ENCODE measurements around the gene PLG.
"Not testable (repeated sequence)": the region's sequence is repeated elsewhere in the genome, so short reads cannot be mapped to it uniquely, and the experiment has no call there.

The PLG gene

DNA sequence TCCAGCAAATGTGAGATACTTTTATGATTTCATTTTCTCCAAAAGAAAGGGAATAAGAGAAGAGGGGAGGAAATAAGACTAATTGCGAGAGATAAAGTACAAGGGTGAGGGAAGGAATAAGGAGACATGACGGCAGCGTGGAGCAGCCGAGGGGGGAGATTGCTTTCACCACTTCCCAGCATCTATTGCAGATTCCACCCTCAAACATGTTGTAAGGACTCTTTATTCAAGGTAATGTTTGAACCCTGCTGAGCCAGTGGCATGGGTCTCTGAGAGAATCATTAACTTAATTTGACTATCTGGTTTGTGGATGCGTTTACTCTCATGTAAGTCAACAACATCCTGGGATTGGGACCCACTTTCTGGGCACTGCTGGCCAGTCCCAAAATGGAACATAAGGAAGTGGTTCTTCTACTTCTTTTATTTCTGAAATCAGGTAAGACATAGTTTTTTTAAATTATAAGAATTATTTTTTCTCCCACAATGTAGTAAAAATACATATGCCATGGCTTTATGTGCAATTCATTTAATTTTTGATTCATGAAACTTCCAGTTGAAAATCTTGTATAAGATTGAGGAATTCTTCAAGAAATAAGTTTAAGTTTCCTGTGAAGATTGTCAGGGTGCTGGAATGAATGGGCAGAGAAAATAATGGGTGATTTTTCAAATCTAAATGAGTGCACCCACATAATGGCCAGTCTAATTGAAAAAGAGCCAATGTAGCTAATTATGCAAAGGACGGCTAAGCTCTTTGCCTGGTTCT is at the start of gene PLG:
Gene PLG (plus strand): TSS at position 327 of the 763 bp plus-strand sequence. CDS start 61 bp downstream, at position 388.
- not testable (repeated sequence) for DNase-seq (ENCODE audit: low spot score)

DNA sequence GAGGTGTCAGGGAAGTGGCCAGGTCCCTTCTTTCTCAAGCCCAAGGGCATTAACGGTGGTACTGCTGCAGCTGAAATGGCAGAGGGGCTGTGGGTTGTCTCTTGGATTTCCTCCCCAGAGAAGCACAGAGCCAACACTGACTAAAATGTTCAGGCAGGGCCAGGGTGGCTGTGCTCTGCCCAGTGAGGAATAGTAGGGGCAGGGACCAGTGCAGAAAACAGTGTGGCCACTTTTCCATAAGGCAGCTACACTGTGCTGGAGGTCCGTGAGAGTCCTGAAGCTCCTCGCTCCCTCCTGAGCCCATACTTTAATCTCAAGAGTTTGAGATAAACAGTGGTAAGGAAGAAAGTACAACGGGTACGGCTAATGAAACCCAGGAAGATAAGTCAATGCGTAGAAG is 42.5 kb upstream of the PLG start:
- no peak for DNase-seq (ENCODE audit: low spot score)

DNA sequence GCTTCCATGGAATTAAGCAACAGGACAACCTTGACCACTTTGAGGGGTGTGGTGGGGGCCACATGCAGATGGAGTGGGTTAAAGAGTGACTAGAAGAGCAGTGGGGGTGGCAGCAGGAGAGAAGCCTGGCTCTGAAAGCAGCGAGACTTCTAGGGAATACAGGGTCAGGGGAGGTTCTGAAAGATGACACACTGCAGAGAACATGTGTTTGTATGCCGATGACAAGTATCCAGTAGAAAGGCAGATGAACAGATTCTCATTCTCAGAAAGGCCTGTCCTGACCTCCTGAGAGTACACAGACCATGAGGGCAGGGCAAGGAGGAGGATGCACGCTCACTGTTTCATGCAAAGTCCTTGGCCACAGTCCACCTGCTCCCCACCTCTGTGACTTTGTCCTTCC is 40.8 kb upstream of the PLG start:
- DNase-seq (ENCODE audit: low spot score), result no peak

DNA sequence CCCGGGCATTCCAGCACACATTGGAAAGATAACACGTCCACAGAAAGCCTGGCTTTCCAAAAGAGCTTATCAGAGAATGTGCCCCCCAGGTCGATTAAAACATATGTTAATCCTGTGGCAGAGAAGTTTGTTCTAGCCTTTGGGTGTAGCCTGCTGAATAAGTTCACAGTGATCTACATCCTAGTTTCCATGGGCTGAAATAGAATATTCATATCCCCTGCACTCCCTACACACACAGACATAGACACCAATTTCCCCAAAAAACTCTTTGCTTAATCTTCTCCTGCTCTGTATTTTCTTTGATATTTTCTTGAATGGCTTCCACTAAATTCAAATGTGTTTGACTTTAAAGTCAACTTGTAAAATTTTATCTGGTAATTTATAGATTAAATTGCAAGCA is 39.6 kb upstream of the PLG start:
- DNase-seq (ENCODE audit: low spot score), result no peak

DNA sequence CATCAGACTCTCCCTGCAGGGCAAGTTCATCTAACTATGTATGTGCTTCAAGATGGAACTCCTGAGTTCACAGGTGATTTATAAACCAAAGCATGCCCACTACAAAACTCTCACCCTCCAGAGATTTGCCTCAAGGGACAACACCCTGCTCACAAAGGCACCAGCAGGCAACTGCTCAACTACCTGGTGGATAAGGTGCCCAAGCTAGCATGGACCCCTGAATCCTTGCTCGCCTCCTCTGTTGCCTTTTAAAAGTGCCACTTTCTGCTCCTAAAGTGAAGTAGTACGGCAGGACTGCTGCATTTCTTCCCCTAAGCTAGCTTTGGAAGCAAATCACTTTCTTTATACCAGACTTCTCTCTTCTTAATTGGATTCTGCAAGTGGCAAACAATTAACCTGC is 39.2 kb upstream of the PLG start:
- DNase-seq (ENCODE audit: low spot score), result no peak

DNA sequence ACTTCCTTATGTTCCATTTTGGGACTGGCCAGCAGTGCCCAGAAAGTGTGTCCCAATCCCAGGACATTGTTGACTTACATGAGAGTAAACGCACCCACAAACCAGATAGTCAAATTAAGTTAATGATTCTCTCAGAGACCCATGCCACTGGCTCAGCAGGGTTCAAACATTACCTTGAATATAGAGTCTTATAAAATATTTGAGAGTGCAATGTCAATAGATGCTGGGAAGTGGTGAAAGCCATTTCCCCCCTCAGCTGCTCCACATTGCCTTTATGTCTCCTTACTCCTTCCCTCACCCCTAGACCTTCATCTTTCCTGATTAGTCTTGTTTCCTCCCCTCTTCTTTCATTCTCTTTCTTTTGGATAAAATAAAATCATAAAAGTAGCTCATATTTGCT is 37.8 kb upstream of the PLG start, which contains the start of gene LPA:
Gene LPA (minus strand): TSS at position 78 of the 400 bp plus-strand sequence. CDS start 61 bp downstream, at position 17.
- not testable (repeated sequence) for DNase-seq (ENCODE audit: low spot score)

DNA sequence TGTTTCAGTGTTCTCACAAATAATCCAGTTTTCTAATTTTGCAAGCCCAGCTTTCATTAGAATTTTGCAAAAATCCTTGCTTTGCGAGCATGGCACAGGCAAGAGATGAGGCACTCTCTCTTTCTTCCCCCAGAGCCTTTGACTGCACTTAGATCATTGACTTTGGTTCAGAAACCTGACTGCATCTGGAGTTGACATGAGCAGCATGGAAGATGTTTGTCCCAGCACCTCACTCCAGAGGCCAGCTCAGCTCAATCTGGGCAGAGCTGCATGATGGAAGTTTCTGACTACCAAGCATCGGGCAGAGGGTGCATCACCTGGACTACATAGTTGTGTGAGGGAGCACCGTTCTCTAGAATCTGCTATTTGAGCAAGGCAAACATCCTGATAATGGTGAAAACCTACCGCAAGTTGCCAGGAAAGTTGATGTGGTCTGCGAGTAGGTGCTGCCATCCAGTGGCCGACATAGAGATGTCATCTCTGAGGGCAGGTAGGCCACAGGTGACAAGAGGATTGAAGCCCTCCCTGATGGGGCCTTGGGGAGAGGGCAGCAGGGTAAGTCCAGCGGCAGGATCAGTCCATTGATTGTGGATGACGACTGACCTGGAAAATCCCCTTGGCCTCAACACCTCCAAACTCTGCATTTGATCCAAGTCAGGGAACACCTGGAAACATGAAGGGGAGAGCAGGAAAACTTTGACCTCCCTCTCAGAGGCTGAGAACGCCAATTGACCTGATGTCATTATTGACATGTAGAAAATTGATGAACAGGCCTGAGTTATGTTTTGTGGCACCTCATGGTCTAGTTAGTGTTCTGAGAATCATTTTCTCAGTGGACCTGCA is 34.2 kb upstream of the PLG start:
- DNase-seq (ENCODE audit: low spot score), result no peak

DNA sequence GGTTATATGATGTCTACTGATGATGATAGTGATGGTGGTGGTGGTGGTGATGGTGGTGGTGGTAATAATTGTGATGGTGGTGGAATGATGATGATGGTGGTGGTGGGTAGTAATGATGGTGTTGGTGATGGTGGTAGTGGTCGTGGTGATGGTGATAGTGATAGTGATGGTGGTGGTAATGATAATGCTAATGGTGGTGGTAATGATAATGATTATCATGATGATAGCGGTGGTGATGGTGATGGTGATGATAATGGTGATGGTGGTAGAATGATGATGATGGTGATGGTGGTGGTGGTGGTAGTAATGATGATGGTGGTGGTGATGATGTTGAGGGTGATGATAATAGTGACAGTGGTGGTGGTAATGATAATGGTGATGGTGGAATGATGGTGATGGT is 33.5 kb upstream of the PLG start:
- no peak for DNase-seq (ENCODE audit: low spot score)

DNA sequence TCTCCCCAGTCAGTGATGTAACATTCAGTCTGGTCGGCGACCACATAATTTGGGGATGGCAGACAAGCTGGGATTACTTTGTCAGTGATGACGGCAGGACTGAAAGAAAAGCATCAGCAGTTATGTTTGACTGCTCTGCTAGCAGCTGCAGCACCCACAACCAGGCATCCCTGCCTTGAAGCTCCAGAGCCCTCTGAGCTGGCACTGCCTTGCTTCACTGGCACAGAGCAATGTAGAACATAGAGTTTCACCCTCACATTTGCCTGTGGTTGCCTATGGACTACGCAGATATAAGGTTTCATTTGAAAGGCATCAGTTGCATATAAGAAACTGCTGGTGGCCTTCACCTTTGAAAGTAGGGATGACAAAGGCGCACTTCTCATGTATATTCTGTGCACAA is 25.6 kb upstream of the PLG start:
- DNase-seq (ENCODE audit: low spot score), result not testable (repeated sequence)

DNA sequence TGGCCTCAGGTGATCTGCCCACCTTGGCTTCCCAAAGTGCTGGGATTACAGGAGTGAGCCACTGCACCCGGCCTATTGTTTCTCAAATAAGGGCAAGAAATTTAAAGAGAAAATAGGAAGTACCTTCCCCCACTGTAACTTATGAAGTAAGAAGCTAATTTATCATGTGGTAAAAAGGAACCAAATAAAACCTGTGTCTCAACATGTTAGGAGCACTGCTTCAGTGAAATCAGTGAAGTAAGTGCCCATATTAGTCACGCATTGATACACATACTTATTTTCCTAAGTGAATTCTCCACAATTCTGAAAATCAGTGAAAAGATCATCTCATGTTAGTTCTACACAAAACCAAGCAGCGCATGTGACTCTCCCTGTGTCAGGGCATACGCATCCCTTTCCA is 23.8 kb upstream of the PLG start:
- DNase-seq (ENCODE audit: low spot score), result no peak

DNA sequence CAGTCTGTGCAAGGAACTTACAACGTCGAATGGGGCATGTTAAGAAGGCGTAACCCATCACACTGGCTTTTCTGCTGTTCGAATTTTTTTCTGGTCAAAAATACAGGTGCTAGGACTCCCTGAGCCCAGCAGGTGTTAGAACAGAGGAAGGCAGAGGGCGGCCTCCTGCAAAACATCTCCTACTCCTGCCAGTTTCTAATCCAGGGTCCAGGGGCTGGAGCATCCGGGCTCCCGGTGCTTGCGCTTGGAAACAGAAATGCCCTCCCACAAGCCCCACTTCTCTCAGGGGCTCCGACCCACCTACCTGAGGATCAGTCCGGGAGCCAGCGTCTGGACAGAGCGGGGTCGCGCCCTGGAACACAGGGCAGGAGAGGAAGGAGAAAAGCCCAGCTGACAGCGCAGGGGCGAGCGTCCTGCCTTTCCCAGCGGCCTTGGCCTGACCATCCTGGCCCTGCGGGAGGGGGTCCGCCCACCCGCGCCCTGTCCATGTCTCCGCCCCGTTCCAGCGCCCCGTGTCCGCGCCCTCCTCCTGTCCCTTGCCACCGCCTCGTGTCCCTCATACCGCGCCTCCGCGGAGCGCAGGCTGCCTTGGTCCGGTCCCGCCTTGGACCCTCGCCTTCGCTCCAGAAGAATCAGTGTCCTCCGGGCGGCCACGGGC is 23.2 kb upstream of the PLG start:
- no peak for DNase-seq (ENCODE audit: low spot score)

DNA sequence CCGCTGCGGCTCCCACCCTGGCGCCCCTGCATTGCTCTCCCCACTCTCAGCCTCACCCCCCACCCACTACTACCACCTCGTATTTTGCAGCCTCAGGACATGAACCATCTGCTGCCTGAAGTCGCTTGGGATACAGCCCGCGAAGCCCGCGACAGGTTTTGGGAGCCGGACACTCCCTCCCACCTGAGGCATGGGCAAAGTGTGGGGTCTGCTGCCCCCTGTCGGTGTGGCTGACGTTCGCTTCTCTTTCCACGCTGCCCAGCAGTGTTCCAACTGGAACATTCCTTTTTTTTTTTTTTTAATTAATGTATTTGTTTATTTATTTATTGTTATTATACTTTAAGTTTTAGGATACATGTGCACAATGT is 22.7 kb upstream of the PLG start:
- no peak for DNase-seq (ENCODE audit: low spot score)

DNA sequence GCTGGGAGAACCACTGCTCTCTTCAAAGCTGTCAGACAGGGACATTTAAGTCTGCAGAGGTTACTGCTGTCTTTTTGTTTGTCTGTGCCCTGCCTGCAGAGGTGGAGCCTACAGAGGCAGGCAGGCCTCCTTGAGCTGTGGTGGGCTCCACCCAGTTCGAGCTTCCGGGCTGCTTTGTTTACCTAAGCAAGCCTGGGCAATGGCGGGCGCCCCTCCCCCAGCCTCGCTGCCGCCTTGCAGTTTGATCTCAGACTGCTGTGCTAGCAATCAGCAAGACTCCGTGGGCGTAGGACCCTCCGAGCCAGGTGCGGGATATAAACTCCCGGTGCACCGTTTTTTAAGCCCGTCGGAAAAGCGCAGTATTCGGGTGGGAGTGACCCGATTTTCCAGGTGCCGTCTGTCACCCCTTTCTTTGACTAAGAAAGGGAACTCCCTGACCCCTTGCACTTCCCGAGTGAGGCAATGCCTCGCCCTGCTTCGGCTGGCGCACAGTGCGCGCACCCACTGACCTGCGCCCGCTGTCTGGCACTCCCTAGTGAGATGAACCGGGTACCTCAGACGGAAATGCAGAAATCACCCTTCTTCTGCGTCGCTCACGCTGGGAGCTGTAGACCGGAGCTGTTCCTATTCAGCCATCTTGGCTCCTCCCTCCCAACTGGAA is 16.8 kb upstream of the PLG start:
- DNase-seq (ENCODE audit: low spot score), result not testable (repeated sequence)

DNA sequence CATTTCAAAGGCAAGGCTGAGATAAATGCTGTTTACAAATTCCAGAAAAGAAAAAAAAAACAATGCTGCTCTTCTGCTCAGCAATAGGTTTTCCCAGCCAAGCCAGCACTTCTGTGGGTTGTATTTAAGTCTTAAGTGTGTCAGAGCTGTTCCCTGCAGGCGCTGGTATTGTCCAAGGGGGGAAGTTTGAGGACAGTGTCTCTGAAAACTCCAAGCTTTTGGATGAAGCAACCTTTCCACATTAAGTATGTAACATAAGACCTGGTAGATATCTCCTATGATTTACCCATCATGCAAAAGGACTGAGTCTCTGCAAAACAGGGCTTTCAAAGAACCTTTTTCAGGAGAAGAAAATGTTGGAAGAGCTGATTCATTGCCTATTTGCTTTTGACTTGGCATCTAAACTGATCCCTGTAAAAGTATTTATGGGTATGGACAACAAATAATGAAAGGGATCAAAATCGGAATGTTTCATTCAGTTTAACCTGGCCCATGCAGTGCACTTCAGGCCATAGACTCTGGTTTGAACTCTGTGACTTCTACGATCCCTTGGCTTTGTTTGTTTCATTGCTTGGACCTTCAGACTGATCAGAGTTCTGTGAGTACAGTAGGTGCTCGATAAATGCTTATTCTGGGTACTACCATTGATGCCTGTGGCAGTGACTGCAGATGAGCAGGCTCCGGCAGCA is 16.1 kb upstream of the PLG start:
- no peak for DNase-seq (ENCODE audit: low spot score)

DNA sequence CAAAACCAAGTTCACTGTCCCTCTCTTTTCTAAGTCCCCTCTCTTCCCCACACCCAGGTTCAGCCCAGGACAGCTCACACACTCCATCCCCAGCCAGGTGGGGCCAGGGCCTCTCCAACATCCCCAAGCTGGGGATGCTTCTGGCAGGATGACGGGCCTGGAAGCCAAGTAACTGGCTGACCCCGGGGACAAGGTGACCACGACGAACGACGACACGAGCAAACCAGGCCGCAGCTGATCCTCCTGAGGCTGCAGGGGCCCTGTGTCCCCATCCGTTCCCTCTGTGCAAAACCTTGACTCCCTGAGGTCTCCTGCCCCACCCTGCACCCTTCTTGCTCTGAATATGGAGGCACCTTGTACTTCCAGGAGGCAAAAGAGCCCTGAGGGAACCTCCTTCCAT is 11.6 kb upstream of the PLG start:
- no peak for DNase-seq (ENCODE audit: low spot score)

DNA sequence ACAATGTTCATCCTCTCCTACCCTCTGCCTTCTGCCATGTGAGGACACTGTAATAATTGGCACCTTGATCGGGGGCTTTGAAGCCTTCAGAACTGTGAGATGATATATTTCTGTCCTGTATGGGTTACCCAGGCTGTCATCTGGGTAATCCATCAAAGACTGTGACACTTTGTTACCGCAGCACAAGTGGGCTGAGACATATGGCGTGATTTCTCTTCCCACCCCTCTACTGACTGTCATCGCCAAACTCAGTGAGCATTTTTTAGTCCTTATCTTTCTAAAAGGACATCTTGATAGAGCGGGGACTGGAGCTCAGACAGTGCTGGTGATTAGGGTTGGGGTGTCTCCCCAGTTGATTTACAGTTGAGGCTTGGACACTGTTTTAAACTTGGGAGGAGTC is 10.4 kb upstream of the PLG start:
- DNase-seq (ENCODE audit: low spot score), result no peak

DNA sequence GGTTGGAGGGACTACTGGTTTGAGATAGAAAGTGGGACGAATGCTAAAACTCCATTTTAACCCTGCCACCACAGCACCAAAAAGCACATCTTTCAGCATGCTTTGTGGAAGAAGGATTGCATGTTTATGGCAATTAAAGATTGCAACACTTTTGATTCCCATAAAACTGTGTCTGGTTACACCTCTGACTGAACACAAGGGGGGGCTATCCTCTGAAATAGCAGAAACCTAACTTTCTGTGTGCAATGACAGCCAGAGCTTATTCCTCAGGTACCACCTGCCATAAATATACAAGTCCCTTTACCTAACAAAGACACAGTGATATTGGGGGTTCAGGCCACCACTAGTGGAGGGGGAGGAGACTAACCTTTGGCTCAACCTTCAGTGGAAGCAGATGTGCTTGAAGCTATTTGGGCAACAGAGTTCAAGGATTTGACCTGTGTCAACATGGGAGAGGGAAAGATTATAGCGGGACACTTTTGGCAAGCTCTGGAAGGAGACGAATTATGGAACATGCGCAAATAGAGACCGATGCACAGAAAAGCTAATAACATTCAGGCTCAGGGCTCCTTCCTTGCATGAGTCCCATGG is 9.6 kb upstream of the PLG start:
- DNase-seq (ENCODE audit: low spot score), result no peak

DNA sequence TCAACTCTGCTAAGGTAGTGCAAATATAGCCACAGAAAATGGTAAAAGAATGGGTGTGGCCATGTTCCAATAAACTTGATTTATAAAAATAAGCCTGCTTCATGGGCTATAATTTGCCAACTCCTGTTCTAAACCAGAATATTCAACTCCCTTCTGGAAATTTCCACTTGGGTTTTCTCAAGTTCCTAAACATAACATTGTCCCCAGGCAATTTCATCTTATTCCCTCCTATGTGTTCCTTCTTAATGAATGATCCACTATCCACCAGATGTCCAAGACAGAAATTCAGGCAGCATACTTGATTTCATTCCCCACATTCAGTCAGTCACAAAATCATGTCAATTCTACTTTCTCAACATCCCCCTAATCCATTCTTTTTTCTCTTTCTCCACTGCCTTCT is 7.0 kb upstream of the PLG start:
- not testable (repeated sequence) for DNase-seq (ENCODE audit: low spot score)

DNA sequence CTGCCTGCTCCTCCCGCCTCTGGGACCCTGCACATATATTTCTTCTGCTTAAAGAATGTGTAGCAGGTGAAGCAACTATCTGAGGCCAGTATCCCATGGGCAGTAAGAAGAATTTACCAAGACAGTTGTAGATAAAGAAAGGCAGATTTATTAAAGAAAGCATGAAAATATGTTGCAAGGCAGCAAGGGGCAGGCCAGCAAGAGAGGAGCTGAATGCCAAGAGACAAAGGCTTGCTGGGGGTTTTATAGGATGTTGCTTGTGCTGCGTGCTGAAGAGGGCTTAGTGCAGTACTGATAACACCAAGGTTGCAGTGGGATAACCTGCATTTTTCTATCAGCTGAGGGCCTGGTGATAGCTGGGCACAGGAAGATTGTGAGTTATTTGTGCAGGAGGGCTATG is 6.4 kb upstream of the PLG start:
- not testable (repeated sequence) for DNase-seq (ENCODE audit: low spot score)

DNA sequence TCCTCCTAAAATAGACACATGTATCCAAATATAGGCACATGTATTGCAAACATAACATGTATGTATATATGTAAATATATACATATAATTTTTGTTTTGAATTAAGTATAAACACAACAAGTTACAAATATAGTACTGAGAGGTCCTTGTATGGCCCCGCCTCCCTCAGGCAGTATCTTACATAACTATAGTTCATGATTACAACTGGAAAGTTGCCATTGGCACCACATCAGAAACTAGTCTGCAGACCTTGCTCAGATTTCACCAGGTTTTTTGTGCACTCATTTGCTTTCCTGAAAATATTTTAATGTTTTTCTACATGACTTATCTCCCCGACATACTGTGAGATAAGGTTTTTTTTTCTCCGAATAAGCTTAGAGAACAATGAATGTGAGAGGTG is 5.2 kb upstream of the PLG start:
- DNase-seq (ENCODE audit: low spot score), result not testable (repeated sequence)

DNA sequence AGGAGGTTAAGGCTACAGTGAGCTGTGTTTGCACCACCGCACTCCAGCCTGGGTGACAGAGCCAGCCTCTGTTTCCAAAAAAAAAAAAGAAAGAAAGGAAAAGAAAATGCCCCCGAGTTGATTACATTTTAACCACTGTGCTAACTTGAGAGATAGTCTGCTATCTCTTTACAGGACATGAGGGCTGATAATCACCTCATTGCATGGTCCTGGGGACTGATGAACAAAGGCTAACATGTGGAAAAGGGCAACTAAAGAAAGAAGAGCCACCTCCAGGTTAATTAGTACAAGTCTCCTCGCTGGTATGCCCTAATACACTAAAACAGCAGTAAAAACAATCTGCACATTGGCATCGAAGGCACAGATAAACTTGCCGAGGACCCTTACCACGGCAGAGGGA is 4.2 kb upstream of the PLG start:
- DNase-seq (ENCODE audit: low spot score), result no peak

Data from hematopoietic multipotent progenitor cell treated with erythropoietin and hydrocortisone succinate and interleukin-3 and kit ligand, for 17 days (in vitro differentiated cells).